ENCODE results near the gene TREML1.

DNA sequence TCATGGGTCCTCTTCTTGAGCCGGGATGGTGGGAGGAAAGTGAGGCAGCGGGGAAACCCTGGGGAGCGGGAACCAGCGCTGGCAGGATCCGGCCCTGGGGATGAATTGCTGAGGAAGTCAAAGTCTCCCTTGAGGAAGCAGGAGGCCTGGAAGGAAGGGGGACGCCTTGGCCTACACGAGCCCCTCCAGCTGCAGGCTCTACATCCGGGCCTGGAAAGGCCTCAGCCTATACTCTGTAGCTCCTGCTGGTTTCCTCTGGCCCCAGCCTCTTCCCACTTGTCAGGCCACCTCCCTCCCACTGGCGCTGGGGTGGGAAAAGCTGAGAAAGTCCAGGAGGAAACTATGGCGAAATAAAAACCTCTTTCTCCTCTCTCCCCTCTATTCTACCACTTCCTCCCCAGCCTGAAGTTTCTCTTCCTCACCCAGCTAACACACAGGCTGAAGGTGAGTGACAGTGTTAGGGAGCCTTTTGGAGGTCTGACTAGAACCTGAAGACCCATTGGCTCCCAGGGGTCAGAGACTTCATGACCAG, 31.9 kb upstream of the TREML1 start:
- TF ChIP-seq, protein P1, sequence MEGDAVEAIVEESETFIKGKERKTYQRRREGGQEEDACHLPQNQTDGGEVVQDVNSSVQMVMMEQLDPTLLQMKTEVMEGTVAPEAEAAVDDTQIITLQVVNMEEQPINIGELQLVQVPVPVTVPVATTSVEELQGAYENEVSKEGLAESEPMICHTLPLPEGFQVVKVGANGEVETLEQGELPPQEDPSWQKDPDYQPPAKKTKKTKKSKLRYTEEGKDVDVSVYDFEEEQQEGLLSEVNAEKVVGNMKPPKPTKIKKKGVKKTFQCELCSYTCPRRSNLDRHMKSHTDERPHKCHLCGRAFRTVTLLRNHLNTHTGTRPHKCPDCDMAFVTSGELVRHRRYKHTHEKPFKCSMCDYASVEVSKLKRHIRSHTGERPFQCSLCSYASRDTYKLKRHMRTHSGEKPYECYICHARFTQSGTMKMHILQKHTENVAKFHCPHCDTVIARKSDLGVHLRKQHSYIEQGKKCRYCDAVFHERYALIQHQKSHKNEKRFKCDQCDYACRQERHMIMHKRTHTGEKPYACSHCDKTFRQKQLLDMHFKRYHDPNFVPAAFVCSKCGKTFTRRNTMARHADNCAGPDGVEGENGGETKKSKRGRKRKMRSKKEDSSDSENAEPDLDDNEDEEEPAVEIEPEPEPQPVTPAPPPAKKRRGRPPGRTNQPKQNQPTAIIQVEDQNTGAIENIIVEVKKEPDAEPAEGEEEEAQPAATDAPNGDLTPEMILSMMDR (conservative IDR thresholded peaks at IDR 0.05; ENCODE audit: low read depth, low read length), result no peak
- TF ChIP-seq, protein P2, sequence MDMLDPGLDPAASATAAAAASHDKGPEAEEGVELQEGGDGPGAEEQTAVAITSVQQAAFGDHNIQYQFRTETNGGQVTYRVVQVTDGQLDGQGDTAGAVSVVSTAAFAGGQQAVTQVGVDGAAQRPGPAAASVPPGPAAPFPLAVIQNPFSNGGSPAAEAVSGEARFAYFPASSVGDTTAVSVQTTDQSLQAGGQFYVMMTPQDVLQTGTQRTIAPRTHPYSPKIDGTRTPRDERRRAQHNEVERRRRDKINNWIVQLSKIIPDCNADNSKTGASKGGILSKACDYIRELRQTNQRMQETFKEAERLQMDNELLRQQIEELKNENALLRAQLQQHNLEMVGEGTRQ (IDR thresholded peaks at IDR 0.05; ENCODE audit: low read depth, low read length), result no peak
- TF ChIP-seq POLR2A (IDR thresholded peaks at IDR 0.05; ENCODE audit: low read depth, low read length), result no peak

Measured in IMR-90 (cell line).